Measurements from ENCODE around the gene LCN9.
"Not testable (repeated sequence)": the region's sequence is repeated elsewhere in the genome, so short reads cannot be mapped to it uniquely, and the experiment has no call there.

Gene LCN9

GRCh38 chr9:135648494-135649410, 14.4 kb upstream of the LCN9 start:
- DNase-seq = no peak

GRCh38 chr9:135649508-135649907, 13.6 kb upstream of the LCN9 start:
- no peak for DNase-seq

- no peak for DNase-seq
Observed at GRCh38 chr9:135650408-135650807, 12.7 kb upstream of the LCN9 start.

GRCh38 chr9:135655317-135655716, 7.8 kb upstream of the LCN9 start:
- DNase-seq = no peak

GRCh38 chr9:135657416-135657815, 5.7 kb upstream of the LCN9 start:
- DNase-seq = no peak

GRCh38 chr9:135659252-135659651, 3.9 kb upstream of the LCN9 start:
- no peak for DNase-seq

GRCh38 chr9:135660407-135660806, 2.7 kb upstream of the LCN9 start:
- no peak for DNase-seq

GRCh38 chr9:135661816-135662560, 1.1 kb upstream of the LCN9 start:
- DNase-seq = peak; percentile 43

- no peak for DNase-seq
Observed at GRCh38 chr9:135663451-135663770, 302 bp downstream of the LCN9 start.

GRCh38 chr9:135663857-135664256, 748 bp downstream of the LCN9 start:
- no peak for DNase-seq

- DNase-seq = no peak
Observed at GRCh38 chr9:135664266-135664665, 1.2 kb downstream of the LCN9 start.

- DNase-seq = no peak
Observed at GRCh38 chr9:135664801-135665794, 2.0 kb downstream of the LCN9 start.

GRCh38 chr9:135665795-135666189, 2.7 kb downstream of the LCN9 start:
- no peak for DNase-seq

GRCh38 chr9:135666534-135667462, 3.7 kb downstream of the LCN9 start:
- DNase-seq = no peak

- no peak for DNase-seq
Observed at GRCh38 chr9:135667463-135668001, 4.4 kb downstream of the LCN9 start.

- DNase-seq = not testable (repeated sequence)
Observed at GRCh38 chr9:135669018-135669417, 5.9 kb downstream of the LCN9 start.

- DNase-seq = no peak
Observed at GRCh38 chr9:135669616-135670285, 6.6 kb downstream of the LCN9 start.

GRCh38 chr9:135670721-135671590, 7.8 kb downstream of the LCN9 start:
- DNase-seq = no peak

- DNase-seq = no peak
Observed at GRCh38 chr9:135671591-135672041, 8.5 kb downstream of the LCN9 start.

- DNase-seq = not testable (repeated sequence)
Observed at GRCh38 chr9:135672786-135673185, 9.7 kb downstream of the LCN9 start.

All from right hindlimb (tissue), 1 donor.